Measurements from ENCODE around the gene TM4SF18.
A peak's percentile ranks its signal among the peaks of the same experiment; 100 is the strongest.

The TM4SF18 gene

DNA sequence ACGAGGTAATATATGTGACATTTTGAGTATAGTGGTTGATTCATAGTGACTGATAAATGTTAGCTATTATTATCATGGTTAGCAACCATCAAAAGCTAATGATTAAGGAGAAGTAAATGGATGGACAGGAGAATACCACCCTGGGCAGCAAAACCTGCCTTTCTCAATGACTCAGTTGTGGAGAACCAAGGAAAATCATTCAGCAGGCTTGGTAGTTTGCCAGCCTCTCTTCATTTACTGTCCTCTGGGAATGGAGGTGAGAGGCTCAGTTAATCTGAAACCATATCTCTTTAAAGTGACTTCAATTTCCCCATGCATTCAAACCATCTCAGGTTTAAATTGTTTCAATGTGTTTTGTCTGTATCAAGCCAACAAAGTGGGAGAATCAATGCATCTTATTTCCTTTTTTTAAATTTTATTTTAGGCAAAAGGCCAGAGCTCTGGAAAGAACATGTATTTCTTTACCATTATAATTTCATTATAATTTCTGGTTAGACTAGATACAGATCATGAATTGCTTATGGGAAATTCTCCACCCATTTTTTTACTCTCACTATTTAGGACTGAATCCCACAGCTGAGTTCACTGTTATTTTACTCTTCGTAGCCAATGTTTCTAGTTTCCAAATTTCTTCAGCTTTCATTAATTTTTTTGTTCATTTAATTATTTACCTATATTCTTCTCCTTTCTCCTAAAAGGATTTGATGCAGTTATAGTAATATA is 2.7 kb downstream of the TM4SF18 start:
- DNase-seq (ENCODE audit: low read depth) = peak; percentile 50

DNA sequence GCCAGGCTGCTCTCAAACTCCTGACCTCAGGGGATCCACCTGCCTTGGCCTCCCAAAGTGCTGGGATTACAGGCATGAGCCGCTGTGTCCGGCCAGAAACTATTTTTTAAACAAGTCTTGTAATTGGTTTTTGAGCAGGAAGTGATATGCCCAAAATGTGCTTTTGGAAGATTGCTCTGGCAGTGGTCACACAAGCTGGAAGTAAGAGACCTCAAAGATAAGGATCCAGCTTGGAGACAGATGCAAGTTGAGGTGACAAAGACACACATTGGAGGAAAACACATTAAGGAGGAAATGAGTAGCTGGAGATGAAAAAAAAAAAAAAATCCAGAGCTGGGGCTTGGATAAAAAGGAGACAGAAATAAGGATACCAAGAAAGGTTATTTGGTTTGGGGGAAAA is 6.3 kb downstream of the TM4SF18 start:
- no peak for DNase-seq (ENCODE audit: low read depth)

DNA sequence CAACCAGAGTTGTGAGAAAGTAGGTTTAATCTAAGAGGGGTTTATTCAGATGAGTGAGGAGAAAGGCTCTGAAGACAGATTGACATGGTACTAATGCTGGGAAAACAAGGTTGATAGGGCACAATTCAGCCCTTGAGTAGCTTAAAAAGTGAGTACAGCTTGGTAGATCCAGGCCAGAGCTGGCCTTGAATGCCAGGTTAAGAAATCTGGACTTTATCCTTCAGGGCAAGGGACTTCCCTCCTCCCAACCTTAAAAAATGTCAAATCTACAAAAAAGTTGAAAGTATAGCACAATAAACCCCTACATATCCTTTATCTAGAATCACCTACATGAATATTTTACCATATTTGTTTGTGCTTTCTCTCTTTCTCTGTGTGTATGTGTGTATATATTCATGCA is 7.9 kb downstream of the TM4SF18 start:
- no peak for DNase-seq (ENCODE audit: low read depth)

DNA sequence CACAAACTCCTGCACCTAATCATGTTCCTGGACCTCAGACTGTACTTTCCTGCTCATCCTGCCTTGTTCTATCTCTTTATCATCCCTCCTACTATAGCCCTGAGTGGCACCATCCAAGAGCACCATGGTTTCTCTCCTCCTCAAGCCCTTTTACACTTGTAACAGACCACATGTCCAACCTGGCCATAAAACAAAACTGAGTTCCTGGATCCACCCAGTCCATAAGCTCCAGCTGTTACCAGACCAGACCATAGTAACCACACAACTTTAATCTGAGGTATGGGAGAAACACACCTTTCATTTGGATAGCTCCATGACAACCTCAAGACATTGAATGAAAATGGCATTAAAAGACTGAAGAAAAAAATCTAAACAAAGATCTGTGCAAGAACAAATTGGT is 9.1 kb downstream of the TM4SF18 start:
- DNase-seq (ENCODE audit: low read depth) = no peak

DNA sequence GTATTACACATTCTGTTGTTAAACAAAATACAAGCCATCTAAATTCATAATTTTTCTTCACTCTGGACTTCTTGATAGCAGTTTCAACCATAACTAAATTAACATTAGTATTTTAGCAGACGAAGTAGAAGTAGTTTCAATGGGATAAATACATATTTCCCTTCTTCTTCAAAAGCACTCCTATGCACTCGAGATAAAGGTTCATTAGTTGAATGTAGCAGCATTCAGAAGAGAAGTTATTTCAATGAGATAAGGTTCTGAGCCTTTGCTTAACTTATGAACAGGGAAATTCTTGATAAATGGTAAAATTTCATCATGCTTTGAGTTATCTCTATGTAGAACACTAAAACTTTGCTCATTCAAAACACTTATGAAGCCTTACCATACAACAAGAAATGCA is 11.8 kb downstream of the TM4SF18 start:
- no peak for DNase-seq (ENCODE audit: low read depth)

DNA sequence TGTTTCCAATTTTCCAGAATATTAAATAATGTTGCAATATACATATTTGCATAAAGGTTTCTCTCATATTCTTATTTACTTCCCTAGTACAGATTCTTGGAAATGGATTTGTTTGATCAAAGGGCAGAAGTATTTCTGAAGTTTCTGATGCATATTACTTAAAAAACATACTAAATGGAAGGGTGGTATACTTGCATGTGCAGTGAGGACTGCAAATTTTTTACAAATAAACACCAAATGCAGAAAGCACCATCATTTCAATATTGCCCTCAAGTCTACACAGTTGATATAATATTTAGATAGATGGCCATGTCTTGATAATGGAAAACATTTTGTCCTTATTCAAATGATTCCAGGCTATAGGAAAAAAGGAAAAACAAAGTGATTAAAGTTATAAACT is 12.3 kb downstream of the TM4SF18 start:
- no peak for DNase-seq (ENCODE audit: low read depth)

DNA sequence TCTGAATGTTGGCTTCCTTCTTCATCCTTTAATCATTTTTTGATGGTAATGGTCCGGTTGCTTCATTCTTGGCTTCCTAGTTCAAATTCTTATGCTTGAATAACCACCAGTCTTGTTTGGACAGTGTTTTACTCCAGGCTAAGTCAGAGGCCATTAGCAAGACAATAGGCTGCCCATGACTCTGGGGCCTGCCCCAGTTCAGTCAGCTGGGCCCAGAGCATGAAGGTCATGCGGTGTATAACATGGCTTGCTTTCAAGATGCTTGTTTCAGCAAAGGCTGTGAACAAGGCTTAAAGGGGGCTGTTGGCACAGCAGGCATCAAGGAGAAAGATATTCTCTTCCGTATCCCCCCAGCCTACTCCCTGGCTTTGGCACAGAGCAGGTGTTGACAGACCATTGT is 13.7 kb downstream of the TM4SF18 start:
- DNase-seq (ENCODE audit: low read depth) = no peak

DNA sequence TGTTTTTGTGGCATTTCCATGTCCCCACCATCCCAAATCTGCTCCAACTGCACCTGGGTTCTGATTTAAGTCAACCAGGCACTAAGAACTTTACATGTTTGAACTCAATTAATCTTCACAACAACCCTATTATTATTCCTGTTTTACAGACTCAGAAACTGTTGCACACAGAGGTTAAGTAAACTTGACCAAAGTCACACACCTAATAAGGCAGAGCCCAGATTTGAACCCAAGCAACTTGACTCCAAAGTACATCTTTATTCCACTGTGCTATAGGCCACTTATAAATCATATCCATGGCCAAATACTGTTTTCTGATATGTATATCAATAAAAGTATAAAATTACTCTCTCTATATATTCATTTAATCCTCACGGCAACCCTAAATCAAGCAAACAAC is 16.4 kb downstream of the TM4SF18 start:
- no peak for DNase-seq (ENCODE audit: low read depth)

DNA sequence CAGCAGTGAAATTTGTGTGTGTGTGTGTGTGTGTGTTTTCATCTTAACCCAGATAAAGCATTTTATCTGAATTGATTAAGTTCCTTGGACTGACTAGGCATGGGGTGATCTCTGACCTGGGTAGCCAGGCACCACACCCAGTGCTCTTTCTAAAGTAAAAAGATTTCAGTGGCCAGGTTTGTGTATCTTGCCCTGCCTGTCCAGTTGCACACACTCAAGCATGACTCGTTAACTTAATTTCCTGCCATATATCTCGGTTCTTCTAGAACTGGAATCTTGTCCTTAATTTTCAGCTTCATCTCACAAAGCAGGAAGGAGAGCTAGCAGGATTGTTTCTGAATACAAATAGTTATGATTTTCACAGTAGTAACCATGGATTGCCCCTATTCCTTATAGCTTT is 17.0 kb downstream of the TM4SF18 start:
- peak; percentile 50 for DNase-seq (ENCODE audit: low read depth)

DNA sequence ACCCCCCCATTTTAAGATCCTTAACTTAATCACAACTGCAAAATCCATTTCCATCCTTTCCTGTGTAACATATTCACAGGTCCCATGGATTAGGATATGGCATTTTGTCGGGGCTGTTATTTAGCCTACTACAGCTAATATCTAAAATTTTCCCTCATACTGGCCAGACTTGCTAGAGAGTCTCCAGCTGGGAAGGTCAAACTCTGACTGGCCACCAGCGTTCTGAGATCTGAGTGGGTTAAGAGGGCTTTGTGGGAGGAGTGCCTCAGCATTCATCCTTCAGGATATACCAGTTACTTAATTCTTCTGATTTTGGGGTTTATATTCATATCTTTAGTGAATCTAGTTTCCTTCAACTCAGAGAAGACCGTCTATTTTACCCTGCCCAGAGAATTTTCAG is 17.7 kb downstream of the TM4SF18 start:
- no peak for DNase-seq (ENCODE audit: low read depth)

DNA sequence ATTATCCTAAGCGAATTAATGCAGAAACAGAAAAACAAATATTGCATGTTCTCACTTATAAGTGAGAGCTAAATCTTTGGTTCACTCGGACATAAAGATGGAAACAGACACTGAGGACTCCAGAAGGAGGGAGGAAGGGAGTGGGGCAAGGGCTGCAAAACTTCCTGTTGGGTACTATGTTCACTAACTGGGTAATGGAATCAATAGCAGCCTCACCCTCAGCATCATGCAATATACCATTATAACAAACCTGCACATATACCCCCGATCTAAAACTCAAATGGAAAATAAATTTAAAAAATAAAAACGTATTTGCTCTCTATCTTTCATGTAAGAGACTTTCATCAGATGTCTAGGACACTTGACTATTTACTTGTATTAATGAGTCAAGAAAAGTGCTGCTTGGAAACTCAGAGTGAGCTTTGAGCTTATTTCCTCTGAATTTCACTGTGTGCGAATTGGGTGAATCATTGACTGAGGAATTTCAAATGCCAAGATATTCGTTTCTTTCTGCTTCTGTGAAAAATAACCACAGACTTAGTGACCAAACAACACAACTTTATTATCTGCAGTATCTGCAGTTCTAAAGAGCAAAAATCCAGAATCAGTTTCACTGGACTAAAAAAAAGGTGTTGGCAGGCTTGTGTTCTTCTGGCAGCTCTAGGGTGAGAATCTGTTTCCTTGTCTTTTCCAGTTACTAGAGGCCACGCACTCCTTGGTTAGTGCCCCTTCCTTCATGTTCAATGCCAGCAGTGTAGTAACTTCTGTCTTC is 18.4 kb downstream of the TM4SF18 start:
- DNase-seq (ENCODE audit: low read depth) = peak; percentile 90

DNA sequence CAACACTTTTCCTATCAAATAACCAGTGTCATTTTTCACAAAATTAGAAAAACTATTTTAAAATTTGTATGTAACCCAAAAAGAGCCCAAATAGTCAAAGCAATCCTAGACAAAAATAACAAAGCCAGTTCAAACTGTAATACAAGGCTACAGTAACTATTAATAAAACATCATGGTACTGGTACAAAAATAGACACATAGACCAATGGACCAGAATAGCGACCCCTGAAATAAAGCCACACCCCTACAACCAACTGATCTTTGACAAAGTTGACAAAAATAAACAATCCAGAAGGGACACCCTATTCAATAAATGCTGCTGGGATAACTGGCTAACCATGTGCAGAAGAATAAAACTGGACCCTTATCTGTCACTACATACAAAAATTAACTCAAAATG is 19.9 kb downstream of the TM4SF18 start:
- no peak for DNase-seq (ENCODE audit: low read depth)

DNA sequence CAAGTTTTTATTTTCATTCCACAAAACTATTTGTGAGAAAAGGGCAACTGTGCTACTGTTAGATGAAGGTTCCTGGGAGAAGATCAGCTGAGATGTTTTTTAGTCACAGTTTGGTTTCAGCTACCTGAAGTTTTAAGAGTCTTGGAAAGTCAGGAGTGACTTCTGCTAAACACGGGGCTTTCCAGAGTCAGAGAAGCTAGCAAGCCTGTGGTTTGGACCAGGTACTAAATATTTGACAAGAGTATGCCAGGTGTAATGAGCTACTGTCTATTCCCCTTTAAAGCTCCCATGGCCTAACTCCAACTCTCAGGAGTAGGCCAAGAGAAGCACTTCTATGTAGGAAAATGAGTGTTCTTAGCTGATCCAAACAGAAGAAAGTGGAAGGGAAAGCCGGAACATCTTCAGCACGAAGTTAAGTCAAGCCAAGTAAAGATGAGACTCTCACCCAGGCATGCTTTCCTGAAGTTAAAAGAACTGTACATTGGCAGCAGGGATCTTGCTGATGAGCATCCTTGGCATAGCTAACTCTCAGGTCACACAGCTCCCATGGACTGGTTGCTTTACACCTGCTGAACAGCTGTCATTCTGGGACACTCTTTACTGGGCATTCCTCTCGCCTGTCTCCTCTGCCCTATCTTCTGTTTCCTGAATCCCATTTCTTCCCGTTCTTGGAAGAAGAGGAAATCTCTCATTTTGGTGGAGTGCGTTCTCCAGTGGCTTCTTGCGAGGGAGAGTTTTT is 22.5 kb downstream of the TM4SF18 start:
- peak; percentile 28 for DNase-seq (ENCODE audit: low read depth)

DNA sequence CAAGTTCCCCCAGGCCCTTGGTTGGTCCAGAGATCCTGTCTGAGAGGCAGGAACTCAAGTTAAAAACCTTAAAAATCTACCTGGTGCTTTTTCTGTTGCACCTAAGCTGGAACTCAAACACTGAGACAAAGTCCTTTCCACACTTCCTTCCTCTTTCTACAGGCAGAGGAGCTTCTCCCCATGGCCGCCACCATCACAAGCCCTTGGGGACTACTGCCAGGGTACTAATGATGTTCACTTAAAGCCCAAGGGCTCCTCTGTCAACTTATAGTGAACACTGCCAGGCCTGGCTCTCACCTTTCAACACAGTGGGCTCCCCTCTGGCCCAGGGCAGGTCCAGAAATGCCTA is 26.0 kb downstream of the TM4SF18 start:
- DNase-seq (ENCODE audit: low read depth) = no peak

DNA sequence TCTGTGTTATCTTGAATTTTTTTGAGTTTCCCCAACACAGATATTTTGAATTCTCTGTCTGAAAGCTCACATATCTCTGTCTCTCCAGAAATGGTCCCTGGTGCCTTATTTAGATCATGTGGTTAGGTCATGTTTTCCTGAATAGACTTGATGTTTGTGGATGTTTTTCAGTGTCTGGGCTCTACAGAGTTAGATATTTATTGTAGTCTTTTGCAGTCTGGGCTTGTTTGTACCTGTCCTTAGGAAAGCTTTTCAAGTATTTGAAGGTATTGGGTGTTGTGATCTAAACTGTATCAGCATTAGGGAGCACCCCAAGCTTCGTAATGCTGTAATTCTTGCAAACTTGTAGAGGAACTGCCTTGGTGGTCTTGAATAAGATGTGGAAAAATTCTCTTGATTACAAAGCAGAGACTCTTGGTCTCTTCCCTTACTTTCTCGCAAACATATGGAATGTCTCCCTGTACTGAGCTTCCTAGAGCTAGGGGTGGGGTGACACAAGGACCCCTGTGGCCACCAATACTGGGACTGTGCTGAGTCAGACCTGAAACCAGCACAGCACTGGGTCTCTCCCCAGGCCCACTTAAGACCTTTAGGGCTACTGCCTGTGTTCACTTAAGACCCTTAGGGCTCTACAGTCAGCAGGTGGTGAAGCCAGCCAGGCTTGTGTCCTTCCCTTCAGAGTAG is 26.5 kb downstream of the TM4SF18 start:
- no peak for DNase-seq (ENCODE audit: low read depth)

DNA sequence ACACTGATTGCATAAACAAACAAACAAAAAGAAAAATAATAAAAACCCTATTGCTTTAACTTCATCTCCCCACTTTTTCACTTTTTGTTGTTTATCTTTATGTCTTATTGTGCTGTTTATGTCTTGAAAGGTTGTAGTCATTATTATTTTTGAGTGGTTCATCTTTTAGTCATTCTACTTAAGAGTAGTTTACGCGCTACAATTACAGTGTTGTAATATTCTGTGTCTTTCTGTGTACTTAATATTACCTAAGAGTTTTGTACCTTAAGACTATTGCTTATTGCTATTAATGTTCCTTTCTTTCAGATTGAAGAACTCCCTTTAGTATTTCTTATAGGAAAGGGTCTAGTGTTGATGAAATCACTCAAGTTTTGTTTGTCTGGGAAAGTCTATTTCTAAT is 28.1 kb downstream of the TM4SF18 start:
- no peak for DNase-seq (ENCODE audit: low read depth)

DNA sequence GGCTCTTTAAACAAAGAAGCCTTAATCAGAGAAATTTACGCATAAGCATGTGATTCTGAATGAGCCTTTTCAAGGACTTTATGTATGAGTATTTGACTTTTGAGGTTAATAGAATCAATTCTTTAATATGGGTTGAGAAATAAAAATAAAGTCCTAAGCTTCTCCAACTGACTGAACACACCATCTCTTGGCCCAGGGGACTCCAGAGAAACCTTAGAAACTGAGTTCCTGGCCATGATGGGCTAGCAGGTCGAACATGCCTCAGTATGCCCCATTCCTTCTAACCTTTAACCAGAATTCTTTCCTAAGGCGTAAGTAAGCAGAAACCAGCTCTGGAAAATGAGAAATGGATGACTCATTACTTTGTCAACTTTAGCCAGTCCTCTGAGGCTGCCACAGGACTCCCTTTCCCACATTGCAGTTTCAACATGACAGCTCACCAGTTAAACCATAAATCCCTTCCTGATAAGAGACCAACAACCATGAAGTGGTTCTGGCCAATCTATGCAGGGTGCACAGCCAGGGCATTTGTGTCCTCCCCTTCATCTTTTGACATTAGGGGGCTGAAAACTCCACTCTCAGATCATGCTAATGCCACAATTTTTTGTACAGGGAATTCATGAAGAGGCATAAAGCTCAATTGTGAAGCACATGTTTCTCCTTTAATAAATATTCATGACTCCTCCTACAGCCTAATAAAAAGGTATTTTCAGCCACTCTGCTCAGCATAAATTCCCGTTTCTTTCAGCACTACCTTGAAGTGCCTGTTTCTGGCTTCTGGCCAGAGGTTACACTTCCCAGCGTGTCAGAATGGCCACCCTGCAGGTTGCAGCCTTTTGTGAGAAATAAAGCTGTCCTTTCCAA is 33.3 kb downstream of the TM4SF18 start:
- DNase-seq (ENCODE audit: low read depth) = peak; percentile 97

DNA sequence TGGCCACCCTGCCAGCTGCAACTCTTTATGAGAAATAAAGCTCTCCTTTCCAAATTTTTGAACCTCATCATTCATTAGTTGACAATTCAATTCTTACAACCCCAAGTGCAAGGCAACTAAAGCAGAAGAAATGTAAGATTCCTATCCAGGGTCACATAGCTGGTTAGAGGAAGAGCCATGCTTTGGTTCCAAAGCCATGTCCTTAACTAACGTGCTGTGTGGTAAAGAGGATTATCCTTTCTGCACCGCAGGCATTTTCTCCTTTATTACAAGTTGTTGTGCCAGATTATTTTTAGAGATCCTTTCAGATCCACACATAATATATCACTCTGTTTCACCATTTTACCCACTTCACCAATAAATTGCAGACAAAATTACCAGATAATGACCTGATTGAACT is 36.5 kb downstream of the TM4SF18 start:
- DNase-seq (ENCODE audit: low read depth) = no peak

DNA sequence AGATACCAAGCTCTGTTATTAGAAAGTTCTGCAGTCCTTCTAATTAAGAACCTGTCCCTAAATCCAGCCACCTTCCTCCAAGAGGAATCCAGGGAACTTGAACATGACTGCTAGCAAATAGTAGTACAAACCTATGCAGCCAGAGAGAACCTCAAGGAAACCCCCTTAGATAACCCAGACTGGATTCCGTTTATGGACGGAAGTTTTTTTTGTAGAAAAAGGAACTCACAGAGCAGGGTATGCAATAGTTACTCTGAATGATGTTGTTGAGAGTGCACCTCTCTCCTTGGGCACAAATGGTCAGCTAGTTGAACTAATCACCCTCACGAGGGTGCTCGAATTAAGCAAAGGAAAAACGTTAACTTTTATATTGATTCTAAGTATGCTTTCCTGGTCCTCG is 40.8 kb downstream of the TM4SF18 start:
- DNase-seq (ENCODE audit: low read depth) = no peak

DNA sequence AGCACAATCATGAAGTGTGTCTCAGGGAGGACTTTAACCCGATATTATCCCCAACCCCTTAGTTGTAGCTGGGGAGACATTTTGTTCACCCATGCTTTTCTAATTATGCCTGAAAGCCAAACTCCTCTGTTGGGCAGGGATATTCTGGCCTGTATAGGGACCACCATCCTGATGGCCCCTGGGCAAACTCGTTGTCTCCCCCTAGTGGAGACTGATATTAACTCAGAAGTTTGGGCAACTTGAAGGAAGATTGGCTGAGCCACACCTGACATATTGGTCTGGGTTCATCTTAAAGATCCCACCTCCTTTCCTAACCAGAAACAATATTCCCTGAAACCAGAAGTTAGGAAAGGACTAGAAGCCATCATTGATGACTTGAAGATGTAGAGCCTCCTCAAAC is 42.3 kb downstream of the TM4SF18 start:
- DNase-seq (ENCODE audit: low read depth) = no peak

DNA sequence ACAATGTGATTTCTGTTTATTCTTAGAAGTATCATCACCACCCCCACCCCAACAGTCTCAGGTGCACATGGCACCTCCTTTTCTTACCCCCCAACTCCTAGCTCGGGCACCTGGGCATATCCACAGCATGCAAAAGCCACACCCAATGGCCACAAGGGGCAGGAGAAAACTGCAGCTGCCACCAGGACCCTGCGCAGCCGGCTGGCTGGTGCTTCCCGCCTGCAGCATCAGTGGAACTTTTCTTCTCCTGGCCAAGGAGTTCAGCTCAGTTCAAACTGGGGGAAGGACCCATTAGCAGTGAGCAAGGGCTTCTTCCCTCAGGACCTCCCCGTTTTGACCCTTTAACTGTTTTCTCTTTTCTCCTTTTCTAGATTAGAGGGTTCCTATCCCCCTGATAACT is 44.8 kb downstream of the TM4SF18 start:
- DNase-seq (ENCODE audit: low read depth) = no peak

DNA sequence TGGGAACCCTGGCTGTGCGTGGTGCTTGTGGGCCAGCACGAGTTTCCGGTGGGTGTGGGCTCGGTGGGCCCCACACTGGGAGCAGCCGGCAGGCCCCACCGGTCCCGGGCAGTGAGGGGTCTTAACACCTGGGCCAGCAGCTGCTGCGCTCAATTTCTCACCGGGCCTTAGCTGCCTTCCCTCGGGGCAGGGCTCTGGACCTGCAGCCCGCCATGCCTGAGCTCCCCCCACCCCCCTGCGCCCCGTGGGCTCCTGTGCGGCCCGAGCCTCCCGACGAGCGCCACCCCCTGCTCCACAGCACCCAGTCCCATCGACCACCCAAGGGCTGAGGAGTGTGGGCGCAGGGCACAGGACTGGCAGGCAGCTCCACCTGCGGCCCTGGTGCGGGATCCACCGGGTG is 49.4 kb downstream of the TM4SF18 start:
- DNase-seq (ENCODE audit: low read depth) = no peak
